B cell (primary cell): ENCODE data around the gene POP5. TPM values are rescaled to one million over a fixed set of nuclear protein-coding genes. Genes with fewer than 3 reads are reported as not detected.

Experiments
- ATAC-seq: fragments of 200-7000 bp; cut with Tn5 transposase; one replicate; pipeline ENCODE4 v1.10.0; 2021; ENCODE audit warnings: low read depth, mild to moderate bottlenecking, moderate number of reproducible peaks, moderate library complexity
- CTCF ChIA-PET: fragments of 350-600 bp; sonication (Branson Sonifier 250); formaldehyde crosslinking; loops from one replicate; lab custom pipeline; 2021; ENCODE audit warnings: antibody characterized with exemption, inconsistent platforms; lab: Charles Lee
- POLR2A ChIA-PET: fragments of 350-600 bp; sonication (Branson Sonifier 250); formaldehyde crosslinking; loops from one replicate; lab custom pipeline; 2021; ENCODE audit warnings: antibody characterized with exemption; lab: Charles Lee
- DNase-seq: peaks from one replicate; pipeline ENCODE4 v3.0.0; 2013
- H2AFZ ChIP-seq: 2 replicates; pipeline ENCODE4 v1.6.1; 2012; ENCODE audit warnings: mild to moderate bottlenecking, low read depth, low read length; ENCODE audit not compliant: insufficient read depth, poor library complexity, severe bottlenecking
- H3K27ac ChIP-seq, 2 donors: 1 replicate in 1 of 2; 2 replicates in 1 of 2; pipeline ENCODE4 v1.5.1; 2012 to 2013; ENCODE audit warnings: low read length in 2 of 2, mild to moderate bottlenecking in 2 of 2, moderate library complexity in 1 of 2
- H3K27me3 ChIP-seq, 4 experiments: fragments of 200-600 bp in 1 of 4; sonication (generic) in 1 of 4; replicated peaks in 1 of 4; 1 replicate in 2 of 4; 2 replicates in 2 of 4; pipeline versions ENCODE4 v1.6.1 to v1.7.0; 2013 to 2016; ENCODE audit warnings: low read length in 3 of 4, mild to moderate bottlenecking in 2 of 4, mixed read lengths in 1 of 4, moderate library complexity in 1 of 4; ENCODE audit not compliant: insufficient read depth in 4 of 4, control insufficient read depth in 3 of 4; ENCODE audit errors: control extremely low read depth in 1 of 4
- H3K36me3 ChIP-seq, 2 experiments: replicated peaks in 1 of 2; 1 replicate in 1 of 2; 2 replicates in 1 of 2; pipeline versions ENCODE4 v1.6.1 to v1.7.1; 2013; ENCODE audit warnings: low read length in 1 of 2; ENCODE audit not compliant: insufficient read depth in 2 of 2, control insufficient read depth in 1 of 2; ENCODE audit errors: control extremely low read depth in 1 of 2, extremely low read depth in 1 of 2
- H3K4me1 ChIP-seq, 2 donors: fragments of 200-600 bp in 1 of 2; sonication (generic) in 1 of 2; 1 replicate in 1 of 2; 2 replicates in 1 of 2; pipeline versions ENCODE4 v1.5.1 to v1.6.1; 2013 to 2017; ENCODE audit warnings: low read length in 2 of 2; ENCODE audit not compliant: control insufficient read depth in 2 of 2, insufficient read depth in 2 of 2
- H3K4me2 ChIP-seq: replicated peaks from 2 replicates; pipeline ENCODE3; 2012; ENCODE audit warnings: mild to moderate bottlenecking, low read depth, low read length; ENCODE audit not compliant: poor library complexity, severe bottlenecking
- H3K4me3 ChIP-seq, 5 experiments: fragments of 200-600 bp in 1 of 5; sonication (generic) in 1 of 5; 1 replicate in 3 of 5; 2 replicates in 2 of 5; pipeline versions ENCODE4 v1.5.1 to v1.7.0; 2011 to 2016; ENCODE audit warnings: low read length in 4 of 5, mild to moderate bottlenecking in 4 of 5, low read depth in 2 of 5, control low read depth in 1 of 5, moderate library complexity in 1 of 5; ENCODE audit not compliant: insufficient read depth in 1 of 5; ENCODE audit errors: control extremely low read depth in 1 of 5, extremely low read depth in 1 of 5
- H3K79me2 ChIP-seq: fragments of 200-600 bp; sonication (generic); one replicate; pipeline ENCODE4 v1.6.0; 2016; ENCODE audit warnings: low read length; ENCODE audit not compliant: control insufficient read depth, insufficient read depth
- H3K9ac ChIP-seq: fragments of 200-600 bp; sonication (generic); 2 replicates; pipeline ENCODE4 v1.6.1; 2017; ENCODE audit warnings: mild to moderate bottlenecking, low read length, moderate library complexity
- H3K9me3 ChIP-seq, 3 donors: one replicate each; pipeline versions ENCODE4 v1.6.1 to v1.7.1; 2013; ENCODE audit warnings: low read length in 2 of 3; ENCODE audit not compliant: control insufficient read depth in 2 of 3, insufficient read depth in 1 of 3; ENCODE audit errors: control extremely low read depth in 1 of 3
- H4K20me1 ChIP-seq: 2 replicates; pipeline ENCODE4 v1.6.0; 2012; ENCODE audit warnings: mild to moderate bottlenecking, low read length; ENCODE audit not compliant: insufficient read depth, control insufficient read depth, poor library complexity, severe bottlenecking
- H3K27ac Mint-ChIP-seq: one replicate; pipeline ENCODE4 v1.8.0; 2021; ENCODE audit warnings: mixed read lengths
- H3K27me3 Mint-ChIP-seq: one replicate; pipeline ENCODE4 v1.8.0; 2021; ENCODE audit warnings: mixed read lengths
- H3K4me1 Mint-ChIP-seq: one replicate; pipeline ENCODE4 v1.8.0; 2021; ENCODE audit warnings: mixed read lengths
- H3K4me3 Mint-ChIP-seq: one replicate; pipeline ENCODE4 v1.8.0; 2021; ENCODE audit warnings: mixed read lengths
- H3K9me3 Mint-ChIP-seq: one replicate; pipeline ENCODE4 v1.8.0; 2022; ENCODE audit warnings: mixed read lengths; ENCODE audit not compliant: insufficient read depth
- EZH2 ChIP-seq: IDR thresholded peaks from 2 replicates; pipeline ENCODE4 v1.6.1; 2012; ENCODE audit warnings: borderline replicate concordance, low read depth, mild to moderate bottlenecking, moderate library complexity, low read length; ENCODE audit not compliant: insufficient read depth, poor library complexity, severe bottlenecking
- WGBS: methylation state at CpG from one replicate; pipeline ENCODE4 v1.1.5; 2013; ENCODE audit warnings: missing lambda C conversion rate; ENCODE audit not compliant: insufficient coverage; 5-methylcytosine and 5-hydroxymethylcytosine counted together
- intact Hi-C: fragments of 100-400 bp; cut with micrococcal nuclease; formaldehyde crosslinking; loops from one replicate; pipeline ENCODE4 v1.10.0; 2022
- polyA plus RNA-seq: library from polyadenylated mRNA; depleted of rRNA; stranded (reverse); fragments of >200 nt; gene quantifications from 2 replicates; pipeline ENCODE4 v1.2.3, GENCODE V29; 2012
- total RNA-seq, 2 donors: library from RNA; stranded (reverse); fragments of 120-200 nt in 1 of 2; gene quantifications; 1 replicate in 1 of 2; 2 replicates in 1 of 2; pipeline versions ENCODE4 v1.2.3 to v1.2.4, GENCODE V29; 2013 to 2022
- TF ChIP-seq, protein P1 (sequence below): fragments of 200-600 bp; IDR thresholded peaks from one replicate; pipeline ENCODE4 v1.8.0; 2022; ENCODE audit warnings: antibody characterized with exemption, mild to moderate bottlenecking

POP5 gene
- total and polyA plus RNA-seq, 2 donors (not counting 1 experiment from before 2014, with no cell fraction given), result 60.6 to 107 TPM

DNA sequence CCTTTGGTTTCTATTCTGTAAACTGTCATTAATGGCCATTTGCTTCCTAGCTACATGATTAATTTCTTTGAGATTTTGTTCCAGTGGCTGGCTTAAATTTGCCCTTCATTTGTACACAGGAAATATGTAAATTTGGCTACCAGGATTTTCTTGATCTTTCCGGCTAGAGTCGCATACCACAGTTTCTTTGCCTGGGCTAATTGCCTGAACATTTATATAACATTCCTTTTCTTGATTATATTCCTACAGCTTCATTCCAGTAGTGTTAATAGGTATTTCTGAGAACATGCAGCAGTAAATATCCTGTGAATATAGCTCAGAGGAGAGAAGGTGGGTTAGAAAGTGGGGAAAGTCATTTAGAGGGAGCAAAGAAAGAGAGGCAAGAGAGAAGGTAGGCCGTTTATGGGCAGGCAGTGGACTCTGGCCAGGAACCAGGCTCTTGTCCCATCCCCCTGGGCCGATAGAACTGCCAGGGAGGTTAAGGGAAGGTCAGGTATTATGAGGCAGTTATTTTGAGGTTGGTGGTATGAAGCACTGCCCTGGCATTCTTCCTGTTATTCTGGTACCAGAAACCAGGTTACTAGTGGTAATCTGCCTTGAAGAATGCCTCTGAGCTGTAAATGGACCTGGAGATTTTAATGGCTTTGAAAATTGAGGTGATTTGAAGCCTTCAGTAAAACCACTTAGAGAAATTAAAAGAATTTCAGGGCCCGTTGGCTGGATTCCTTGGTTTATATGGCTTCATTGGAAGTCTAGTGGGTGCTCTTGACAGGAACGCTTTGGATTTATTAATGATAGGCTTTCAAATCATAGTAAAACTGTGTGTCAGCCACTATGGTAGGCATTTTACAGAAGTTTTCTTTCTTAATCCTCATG, 42.7 kb downstream of the POP5 start:
- peak overlapping the region; percentile 32 to 76 for H3K27ac ChIP-seq
- POLR2A ChIA-PET, result interaction anchor here (0.6 to 1.0 kb wide), 3 partner anchors 43 to 108 kb away, joined by 3 to 14 read pairs (median 4); partner anchors contain the start of gene DYNLL1
- 26% methylated on average over 3 of the region's 6 CpGs for WGBS

More for the DNA sequence above, 42.7 kb downstream of the POP5 start:
- peaks cover 99% of the 10 kb centered on the region for H3K79me2 ChIP-seq
- peaks cover 0 to 28% of the 10 kb centered on the region in 2 experiments for H3K36me3 ChIP-seq
- Mint-ChIP-seq H3K4me3 (peak overlapping the region; percentile 97), H3K27me3 (no peaks in the 10 kb centered on the region), H3K27ac (peak overlapping the region; percentile 22), H3K9me3 (no peaks in the 10 kb centered on the region), H3K4me1 (peaks cover 65% of the 10 kb centered on the region)
- ATAC-seq (no peak), DNase-seq (no peak)
- no peak for TF ChIP-seq EZH2
- TF ChIP-seq, protein P1, sequence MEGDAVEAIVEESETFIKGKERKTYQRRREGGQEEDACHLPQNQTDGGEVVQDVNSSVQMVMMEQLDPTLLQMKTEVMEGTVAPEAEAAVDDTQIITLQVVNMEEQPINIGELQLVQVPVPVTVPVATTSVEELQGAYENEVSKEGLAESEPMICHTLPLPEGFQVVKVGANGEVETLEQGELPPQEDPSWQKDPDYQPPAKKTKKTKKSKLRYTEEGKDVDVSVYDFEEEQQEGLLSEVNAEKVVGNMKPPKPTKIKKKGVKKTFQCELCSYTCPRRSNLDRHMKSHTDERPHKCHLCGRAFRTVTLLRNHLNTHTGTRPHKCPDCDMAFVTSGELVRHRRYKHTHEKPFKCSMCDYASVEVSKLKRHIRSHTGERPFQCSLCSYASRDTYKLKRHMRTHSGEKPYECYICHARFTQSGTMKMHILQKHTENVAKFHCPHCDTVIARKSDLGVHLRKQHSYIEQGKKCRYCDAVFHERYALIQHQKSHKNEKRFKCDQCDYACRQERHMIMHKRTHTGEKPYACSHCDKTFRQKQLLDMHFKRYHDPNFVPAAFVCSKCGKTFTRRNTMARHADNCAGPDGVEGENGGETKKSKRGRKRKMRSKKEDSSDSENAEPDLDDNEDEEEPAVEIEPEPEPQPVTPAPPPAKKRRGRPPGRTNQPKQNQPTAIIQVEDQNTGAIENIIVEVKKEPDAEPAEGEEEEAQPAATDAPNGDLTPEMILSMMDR, result no peak
- peak overlapping the region; percentile 56 for H3K9ac ChIP-seq
- CTCF ChIA-PET, result interaction anchor here (1.5 kb wide), 2 partner anchors 43 kb away, joined by 3 to 10 read pairs; partner anchors contain the start of genes DYNLL1 and POP5
- H3K4me2 ChIP-seq, result peak overlapping the region; percentile 68
- intact Hi-C loops, result no loop called here
- peaks cover 44 to 53% of the 10 kb centered on the region in 2 donors for H3K4me1 ChIP-seq
- no peaks in the 10 kb centered on the region for H3K27me3 ChIP-seq
- H3K4me3 ChIP-seq, result peak overlapping the region in 4 of 5 experiments; percentile 18 to 44 (median 22)
- H4K20me1 ChIP-seq, result peaks cover 91% of the 10 kb centered on the region
- H3K9me3 ChIP-seq, result no peaks in the 10 kb centered on the region
- H2AFZ ChIP-seq, result no peak overlapping the region
